GM12892 (cell line): ENCODE measurements around the gene MBD1.
A peak's percentile ranks its signal among the peaks of the same experiment; 100 is the strongest.

ENCODE experiments used
- DNase-seq: peaks from one replicate; pipeline ENCODE4 v3.0.0; 2011; ENCODE audit not compliant: insufficient read length
- FAIRE-seq: peaks from 2 replicates; lab custom pipeline; 2011; peaks lifted over from hg19 to GRCh38; lab: Jason Lieb, UNC
- POLR2A ChIP-seq: IDR thresholded peaks from 2 replicates; pipeline ENCODE4 v1.6.1; 2011; ENCODE audit warnings: low read depth, low read length, control low read depth
- POLR2AphosphoS5 ChIP-seq: IDR thresholded peaks from 2 replicates; pipeline ENCODE4 v1.6.1; 2011; ENCODE audit warnings: low read depth, low read length, control low read depth
- TAF1 ChIP-seq: IDR thresholded peaks from 2 replicates; pipeline ENCODE4 v1.6.1; 2011; ENCODE audit warnings: low read depth, mild to moderate bottlenecking, control low read depth, low read length, borderline replicate concordance

MBD1 gene

DNA sequence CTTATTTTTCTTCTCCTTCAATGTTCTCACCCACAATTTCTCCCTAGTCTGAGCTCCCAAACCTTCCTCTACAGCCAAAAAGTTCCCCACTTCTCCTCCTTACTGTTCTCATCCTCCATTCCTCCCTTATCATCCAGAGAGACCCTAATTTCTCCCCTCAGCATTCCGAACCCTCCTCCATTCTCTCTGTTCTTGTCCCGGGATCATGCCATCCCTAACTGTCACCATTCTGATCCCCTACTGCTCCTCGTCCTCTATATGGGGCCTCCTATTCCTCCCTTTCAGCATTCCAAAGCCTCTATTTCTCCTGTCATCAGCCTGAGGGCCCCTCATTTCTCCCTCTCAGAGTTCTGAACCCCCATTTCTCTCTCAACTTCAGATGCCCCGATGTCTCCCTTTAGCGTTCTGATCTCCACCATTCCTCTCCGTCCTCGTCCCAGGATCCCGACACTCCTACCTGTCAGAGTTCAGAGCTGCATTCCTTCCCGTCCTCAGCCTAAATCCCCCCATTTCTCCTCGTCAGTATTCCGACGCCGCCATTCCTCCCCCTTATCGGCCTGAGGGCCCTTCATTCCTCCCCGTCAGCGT, 522 bp downstream of the MBD1 start:
- no peak for FAIRE-seq
- no peak for DNase-seq
- TF ChIP-seq POLR2A = no peak

DNA sequence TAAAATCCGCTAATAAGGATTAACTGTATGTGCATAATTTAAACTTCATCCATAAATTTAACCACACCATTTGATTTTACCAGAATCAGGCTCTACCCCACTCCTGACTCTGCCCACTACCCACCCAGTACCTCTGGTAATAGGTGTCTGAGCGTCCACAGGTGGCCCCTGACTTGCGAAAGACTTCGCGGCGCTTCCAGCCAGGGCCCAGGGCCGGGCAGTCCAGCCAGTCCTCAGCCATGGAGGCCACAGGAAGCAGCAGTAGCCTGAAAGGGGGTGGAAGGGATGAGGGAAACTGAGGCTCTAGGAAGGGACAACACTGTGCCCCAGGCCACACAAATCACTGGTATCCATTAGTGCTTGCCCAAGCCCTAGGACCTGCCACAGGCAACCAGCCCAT, 1.6 kb downstream of the MBD1 start:
- TF ChIP-seq POLR2A (no peak; the same call in 1 of the 2 replicates), POLR2AphosphoS5 (no peak), TAF1 (no peak)
- DNase-seq (no peak), FAIRE-seq (no peak)

DNA sequence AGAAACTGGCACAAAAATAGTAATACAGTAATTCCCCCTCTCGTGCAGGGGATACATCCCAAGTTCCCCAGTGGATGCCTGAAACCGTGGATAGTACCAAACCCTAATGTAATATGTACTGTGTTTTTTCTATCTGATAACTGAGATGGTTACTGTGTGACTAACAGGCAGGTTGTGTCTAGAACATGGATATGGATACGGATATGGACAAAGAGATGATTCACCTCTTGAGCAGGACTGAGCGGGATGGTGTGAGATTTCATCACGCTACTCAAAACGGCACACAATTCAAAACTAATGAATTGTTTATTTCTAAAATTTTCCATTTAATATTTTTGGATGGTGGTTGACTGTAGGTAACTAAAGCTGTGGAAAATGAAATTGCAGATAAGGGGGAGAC, 3.4 kb downstream of the MBD1 start:
- DNase-seq (no peak), FAIRE-seq (no peak)
- TF ChIP-seq POLR2AphosphoS5 = no peak
- TF ChIP-seq TAF1 = no peak
- no peak for TF ChIP-seq POLR2A

DNA sequence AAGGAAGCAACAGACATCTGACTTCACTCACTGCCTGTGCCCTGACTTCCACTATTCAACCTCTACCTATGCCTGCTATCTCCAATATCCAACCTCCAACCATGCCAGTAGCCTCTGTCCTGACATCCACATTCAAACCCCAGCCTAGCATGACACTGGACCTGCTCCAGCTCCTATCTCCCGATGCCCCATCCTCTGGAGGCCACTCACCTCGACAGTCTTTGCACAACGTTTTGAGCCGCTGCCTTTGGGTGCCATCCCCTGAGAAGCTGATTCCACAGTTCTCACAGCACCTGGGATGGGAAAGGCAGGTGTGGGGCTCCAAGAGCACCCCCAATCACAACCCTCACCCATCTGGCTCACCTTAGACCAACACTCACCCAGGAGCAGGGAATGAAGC, 4.9 kb downstream of the MBD1 start:
- no peak for DNase-seq
- no peak for TF ChIP-seq POLR2A
- TF ChIP-seq POLR2AphosphoS5 = no peak
- TF ChIP-seq TAF1 = no peak
- no peak for FAIRE-seq

DNA sequence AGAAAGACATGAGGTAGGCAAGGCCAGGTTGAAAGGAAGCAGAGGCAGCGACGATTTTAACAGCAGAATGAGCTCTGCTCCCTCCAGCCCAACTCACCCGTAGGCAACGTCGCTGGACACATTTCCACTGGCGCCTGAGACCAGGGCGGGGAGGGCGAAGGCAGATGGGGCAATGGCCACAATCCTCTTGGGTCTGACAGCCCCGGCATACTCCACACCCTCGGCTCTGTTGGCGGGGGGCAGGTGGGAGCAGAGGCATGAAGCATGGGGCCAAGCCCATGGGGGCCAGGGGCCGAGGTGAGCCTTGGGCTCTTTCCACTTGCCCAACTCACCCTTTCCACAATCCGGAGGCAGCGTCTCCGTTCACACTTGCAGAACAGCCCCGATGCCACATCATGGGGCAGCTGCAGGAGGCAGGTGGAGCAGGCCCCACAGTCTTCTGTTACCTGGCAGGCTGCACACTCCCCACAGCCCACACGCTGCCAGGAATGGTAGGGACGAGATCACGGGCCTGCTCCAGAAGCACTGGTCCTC, 5.8 kb downstream of the MBD1 start:
- FAIRE-seq = no peak
- no peak for DNase-seq
- no peak for TF ChIP-seq POLR2A
- TF ChIP-seq POLR2AphosphoS5 = no peak
- no peak for TF ChIP-seq TAF1

- FAIRE-seq = no peak
- TF ChIP-seq POLR2A (no peak), TAF1 (no peak), POLR2AphosphoS5 (no peak)
- DNase-seq = no peak
These were observed 6.4 kb downstream of the MBD1 start for GRCh38 chr18:50274941-50275340.

DNA sequence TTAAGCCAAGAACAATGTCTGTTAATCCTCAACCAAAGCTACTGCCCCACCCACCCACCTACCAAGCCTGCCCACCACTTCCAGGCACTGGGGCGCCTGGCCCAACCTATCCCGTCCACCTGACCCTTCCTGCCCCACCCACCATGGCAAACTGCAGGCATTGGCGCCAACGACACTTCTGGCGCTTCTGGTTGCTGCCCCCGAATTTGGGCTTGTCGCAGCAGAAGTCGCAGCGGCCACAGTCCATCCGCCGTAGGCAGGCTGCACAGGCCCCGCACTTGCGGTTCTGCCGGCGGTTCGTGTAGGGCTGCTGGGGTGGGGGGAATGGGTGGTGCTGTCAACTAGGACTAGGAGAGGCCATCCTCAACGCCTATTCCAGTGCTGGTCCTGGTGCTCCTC, 7.3 kb downstream of the MBD1 start:
- FAIRE-seq = no peak
- TF ChIP-seq POLR2A (no peak), TAF1 (no peak), POLR2AphosphoS5 (no peak)

GRCh38 chr18:50273203-50274043, 7.9 kb downstream of the MBD1 start:
- FAIRE-seq (no peak), DNase-seq (no peak)
- TF ChIP-seq POLR2AphosphoS5 (0 out of 2 replicates have a peak, but pooled peaks have one; percentile 15), TAF1 (no peak)

More for the DNA sequence above, 7.3 kb downstream of the MBD1 start:
- DNase-seq = no peak

DNA sequence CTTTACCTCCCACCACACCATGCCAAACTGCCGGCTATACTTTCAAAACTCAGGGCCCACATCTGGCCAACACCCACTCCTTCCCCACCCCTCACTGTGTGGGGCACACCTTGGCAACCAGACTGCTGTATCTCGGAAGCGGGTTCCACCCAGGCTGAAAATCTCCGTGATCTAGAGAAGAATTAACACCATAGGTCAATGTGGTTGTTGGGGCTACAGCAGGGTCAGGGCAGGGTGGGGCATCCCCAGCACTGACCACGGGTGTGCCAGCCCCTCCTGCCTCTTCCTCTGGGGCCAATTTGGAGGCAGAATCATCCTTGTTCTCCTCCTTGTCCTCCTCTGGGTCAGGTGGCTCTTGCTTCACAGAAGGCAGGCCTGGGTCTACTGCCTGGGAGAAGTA, 8.8 kb downstream of the MBD1 start:
- no peak for TF ChIP-seq POLR2AphosphoS5
- TF ChIP-seq POLR2A = no peak
- FAIRE-seq = no peak
- no peak for DNase-seq

GRCh38 chr18:50268022-50268747, 13.1 kb downstream of the MBD1 start:
- peak; percentile 93 for FAIRE-seq
- peak; percentile 89 for DNase-seq
- TF ChIP-seq POLR2AphosphoS5 = 0 out of 2 replicates have a peak, but pooled peaks have one; percentile 60
- no peak; the same call in 1 of the 2 replicates for TF ChIP-seq POLR2A
- no peak for TF ChIP-seq TAF1

DNA sequence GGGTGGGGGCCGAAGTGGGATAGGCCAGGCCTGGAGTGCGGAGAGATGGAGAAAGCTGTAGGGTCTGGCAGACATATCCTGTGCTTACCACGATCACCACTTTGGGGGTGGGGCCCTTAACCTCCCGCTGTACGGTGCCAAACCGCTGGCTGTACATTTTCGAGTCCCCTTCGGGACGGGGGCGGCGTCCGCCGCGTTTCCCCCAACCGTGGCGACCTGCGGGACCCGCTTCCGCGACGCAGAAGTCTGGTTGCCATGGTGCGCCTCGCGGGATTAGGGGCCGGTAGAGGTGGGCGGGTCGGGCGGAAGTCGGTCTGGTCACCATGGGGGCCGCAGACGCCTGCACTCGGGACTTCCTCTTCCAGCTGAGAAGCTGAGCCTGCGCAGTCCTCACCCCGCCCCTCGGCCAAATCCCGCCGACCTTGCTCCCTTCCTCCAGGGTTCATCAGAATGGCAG, 15.0 kb downstream of the MBD1 start, which contains the start of gene CFAP53:
CFAP53 (minus strand) TSS at position 248 of the 457 bp plus-strand sequence; CDS start at position 157, 91 bp downstream.
- DNase-seq (peak; percentile 90), FAIRE-seq (peak; percentile 99)

More for the DNA sequence above, 15.0 kb downstream of the MBD1 start, which contains the start of gene CFAP53:
- TF ChIP-seq POLR2A (peak; percentile 60; the same call in 1 of the 2 replicates), TAF1 (no peak), POLR2AphosphoS5 (peak; percentile 59; the same call in 1 of the 2 replicates)
